C4-2B (cell line): ENCODE results near the gene GPC5.

ENCODE experiments used
- ZFX ChIP-seq: fragments of 450-650 bp; IDR thresholded peaks from 2 replicates; pipeline ENCODE4 v1.6.1; 2017
- TF ChIP-seq, protein P1 (sequence below): fragments of 450-650 bp; conservative IDR thresholded peaks from 2 replicates; pipeline ENCODE4 v1.5.1; 2017; ENCODE audit warnings: mild to moderate bottlenecking

DNA sequence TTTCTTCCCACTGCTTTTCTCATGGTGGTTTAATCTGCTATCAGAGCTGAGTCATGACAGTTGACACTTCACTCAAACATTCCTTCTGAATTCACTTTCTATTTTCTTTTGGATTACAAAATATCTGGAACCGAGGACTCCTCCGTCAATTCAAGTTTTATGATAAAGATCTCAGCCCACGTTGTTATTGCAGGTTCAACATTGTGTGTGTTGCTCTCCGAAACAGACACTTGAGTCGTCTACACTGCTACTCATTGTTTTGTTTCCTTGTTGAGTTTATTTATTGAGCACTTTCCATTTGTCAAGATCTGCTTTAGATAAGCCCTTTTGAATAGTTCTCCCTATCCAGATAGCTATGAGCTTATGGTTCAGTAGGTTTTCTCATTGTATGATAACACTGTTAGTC, 1192.1 kb downstream of the GPC5 start:
- TF ChIP-seq, protein P1, sequence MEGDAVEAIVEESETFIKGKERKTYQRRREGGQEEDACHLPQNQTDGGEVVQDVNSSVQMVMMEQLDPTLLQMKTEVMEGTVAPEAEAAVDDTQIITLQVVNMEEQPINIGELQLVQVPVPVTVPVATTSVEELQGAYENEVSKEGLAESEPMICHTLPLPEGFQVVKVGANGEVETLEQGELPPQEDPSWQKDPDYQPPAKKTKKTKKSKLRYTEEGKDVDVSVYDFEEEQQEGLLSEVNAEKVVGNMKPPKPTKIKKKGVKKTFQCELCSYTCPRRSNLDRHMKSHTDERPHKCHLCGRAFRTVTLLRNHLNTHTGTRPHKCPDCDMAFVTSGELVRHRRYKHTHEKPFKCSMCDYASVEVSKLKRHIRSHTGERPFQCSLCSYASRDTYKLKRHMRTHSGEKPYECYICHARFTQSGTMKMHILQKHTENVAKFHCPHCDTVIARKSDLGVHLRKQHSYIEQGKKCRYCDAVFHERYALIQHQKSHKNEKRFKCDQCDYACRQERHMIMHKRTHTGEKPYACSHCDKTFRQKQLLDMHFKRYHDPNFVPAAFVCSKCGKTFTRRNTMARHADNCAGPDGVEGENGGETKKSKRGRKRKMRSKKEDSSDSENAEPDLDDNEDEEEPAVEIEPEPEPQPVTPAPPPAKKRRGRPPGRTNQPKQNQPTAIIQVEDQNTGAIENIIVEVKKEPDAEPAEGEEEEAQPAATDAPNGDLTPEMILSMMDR = no peak
- no peak for TF ChIP-seq ZFX
